HG03442 (cell line): ENCODE results near the gene SUSD5.
"Not testable (repeated sequence)": the region's sequence is repeated elsewhere in the genome, so short reads cannot be mapped to it uniquely, and the experiment has no call there.

Experiments used
- ATAC-seq: cut with Tn5 transposase; IDR thresholded peaks from one replicate; pipeline ENCODE4 v1.9.1; 2021; ENCODE audit warnings: mild to moderate bottlenecking, moderate library complexity; ENCODE audit not compliant: unreplicated experiment

SUSD5 gene

GRCh38 chr3:33117461-33117860, 101.1 kb downstream of the SUSD5 start:
- ATAC-seq: no peak

DNA sequence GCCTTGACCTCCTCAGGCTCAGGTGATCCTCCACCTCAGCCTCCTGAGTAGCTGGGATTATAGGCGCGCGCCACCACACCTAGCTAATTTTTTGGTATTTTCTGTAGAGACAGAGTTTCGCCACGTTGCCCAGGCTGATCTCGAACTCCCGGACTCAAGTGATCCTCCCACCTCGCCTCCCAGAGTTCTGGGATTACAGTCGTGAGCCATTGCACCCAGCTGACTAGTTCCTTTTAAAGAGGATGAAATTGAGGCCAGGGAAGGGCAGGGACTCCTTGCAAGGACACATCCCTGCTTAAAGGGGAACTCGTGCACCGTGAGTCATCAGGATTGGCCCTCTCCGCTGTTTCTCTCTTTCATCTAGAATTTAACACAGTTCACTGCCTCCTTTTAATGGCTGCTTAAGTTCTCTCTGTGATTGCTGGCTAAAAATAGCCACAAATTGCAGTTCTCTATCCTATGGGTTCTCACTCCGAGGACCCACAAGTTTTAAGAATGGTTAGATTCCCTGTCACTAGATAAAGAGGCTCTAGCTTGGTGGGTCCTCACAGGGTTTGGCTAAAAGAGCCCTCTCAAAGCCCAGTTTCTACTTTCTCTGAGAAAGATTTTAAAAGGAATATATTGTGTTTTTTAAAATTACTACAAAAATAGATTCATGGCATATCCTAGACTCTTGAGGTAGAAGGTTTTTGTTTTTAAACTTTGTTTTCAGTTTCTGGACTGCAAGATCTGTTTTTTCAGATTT, 103.4 kb downstream of the SUSD5 start:
- ATAC-seq: no peak

GRCh38 chr3:33114622-33115023, 104.0 kb downstream of the SUSD5 start:
- ATAC-seq: no peak

GRCh38 chr3:33113772-33114621, 104.6 kb downstream of the SUSD5 start, which contains the start of gene CRTAP:
CRTAP (plus strand) TSS chr3:33114014; CDS start chr3:33114078, 64 bp downstream.
- ATAC-seq: peak; percentile 79

GRCh38 chr3:33111581-33111980, 107.0 kb downstream of the SUSD5 start:
- peak; percentile 35 for ATAC-seq

GRCh38 chr3:33106854-33107253, 111.8 kb downstream of the SUSD5 start:
- not testable (repeated sequence) for ATAC-seq

GRCh38 chr3:33105341-33105948, 113.2 kb downstream of the SUSD5 start:
- ATAC-seq: no peak

GRCh38 chr3:33104803-33105202, 113.8 kb downstream of the SUSD5 start:
- ATAC-seq: no peak

GRCh38 chr3:33103480-33103879, 115.1 kb downstream of the SUSD5 start:
- ATAC-seq: no peak

DNA sequence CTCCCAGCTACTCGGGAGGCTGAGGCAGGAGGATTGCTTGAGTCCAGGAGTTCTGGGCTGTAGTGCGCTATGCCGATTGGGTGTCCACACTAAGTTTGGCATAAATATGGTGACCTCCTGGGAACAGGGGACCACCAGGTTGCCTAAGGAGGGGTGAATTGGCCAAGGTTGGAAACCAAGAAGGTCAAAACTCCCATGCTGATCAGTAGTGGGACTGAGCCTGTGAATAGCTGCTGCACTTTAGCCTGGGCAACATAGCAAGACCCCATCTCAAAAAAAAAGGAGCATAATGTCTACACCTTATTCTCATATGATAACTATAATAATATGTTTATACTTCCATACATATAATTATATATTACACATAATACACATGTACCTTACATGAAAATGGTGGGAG, 115.6 kb downstream of the SUSD5 start:
- no peak for ATAC-seq

DNA sequence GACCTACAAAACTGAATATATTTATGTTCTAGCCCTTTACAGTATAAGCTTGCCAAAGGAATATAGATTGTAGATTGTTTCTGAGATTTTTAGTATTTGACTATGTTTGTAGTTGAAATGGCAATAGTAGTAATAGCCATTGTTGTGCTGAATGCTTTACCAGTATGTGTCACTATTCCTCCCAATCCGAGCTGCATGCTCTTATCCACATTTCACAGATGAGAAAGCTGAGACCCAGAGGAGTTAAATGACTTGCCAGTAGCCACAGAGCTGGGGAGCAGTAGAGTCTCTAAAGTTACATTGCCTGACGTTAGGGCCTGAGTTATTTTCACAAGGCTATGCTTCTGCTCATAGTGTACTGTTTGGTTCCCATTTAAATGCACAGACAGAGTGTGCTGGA, 118.4 kb downstream of the SUSD5 start:
- no peak for ATAC-seq
